ENCODE data around the gene JAKMIP2. TPM values are rescaled to one million over a fixed set of nuclear protein-coding genes. Genes with fewer than 3 reads are reported as not detected.
"Not testable (repeated sequence)": the region's sequence is repeated elsewhere in the genome, so short reads cannot be mapped to it uniquely, and the experiment has no call there.

JAKMIP2 gene
- total RNA-seq, 2 donors from 2014 or later, result 0.10 to 0.42 TPM

- no peak for DNase-seq (ENCODE audit: low spot score)
- intact Hi-C loops (cut with DNase I), result no loop called here
Measured at GRCh38 chr5:147673266-147673665, 109.3 kb downstream of the JAKMIP2 start.

DNA sequence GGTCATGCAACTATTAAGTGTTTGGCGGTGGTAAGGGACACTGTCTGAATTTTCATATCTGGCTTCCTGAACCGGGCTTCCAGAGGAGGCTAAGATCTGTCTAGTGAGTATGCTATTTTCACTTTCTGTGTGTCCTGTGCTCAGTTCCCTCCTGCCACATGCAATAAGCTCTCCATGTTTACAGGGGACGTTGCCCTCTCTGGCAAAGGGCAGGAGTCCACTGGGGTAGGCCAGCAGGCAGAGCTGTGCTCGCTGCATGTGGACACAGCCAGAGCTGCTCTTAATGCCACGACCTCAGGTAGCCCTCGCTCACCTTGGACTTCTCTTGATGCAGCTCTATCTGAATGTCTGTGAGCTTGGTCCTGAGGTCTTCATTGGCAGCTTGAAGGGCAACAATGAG, 111.2 kb downstream of the JAKMIP2 start:
- intact Hi-C loops (cut with DNase I), result no loop called here
- DNase-seq (ENCODE audit: low spot score), result peak; percentile 53

DNA sequence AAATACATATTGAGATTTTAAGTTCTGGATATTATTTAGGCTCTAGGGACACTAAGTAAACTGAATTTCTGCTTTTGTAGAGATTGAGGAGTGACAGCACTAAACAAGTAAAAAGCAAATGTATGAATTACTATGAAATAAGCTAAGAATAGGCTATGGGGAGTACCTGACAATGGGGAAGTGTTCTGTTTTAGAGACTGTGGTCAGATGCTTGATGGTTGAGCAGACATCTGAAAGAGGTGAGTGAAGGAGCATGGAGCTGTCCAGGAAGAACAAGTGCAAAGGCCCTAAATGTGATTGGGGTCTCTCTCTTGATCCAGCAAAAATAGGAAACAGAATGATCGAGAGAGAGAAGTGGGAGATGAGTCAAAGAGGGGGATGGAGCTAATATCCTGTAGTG, 111.7 kb downstream of the JAKMIP2 start:
- intact Hi-C loops (cut with DNase I), result no loop called here
- DNase-seq (ENCODE audit: low spot score), result no peak

DNA sequence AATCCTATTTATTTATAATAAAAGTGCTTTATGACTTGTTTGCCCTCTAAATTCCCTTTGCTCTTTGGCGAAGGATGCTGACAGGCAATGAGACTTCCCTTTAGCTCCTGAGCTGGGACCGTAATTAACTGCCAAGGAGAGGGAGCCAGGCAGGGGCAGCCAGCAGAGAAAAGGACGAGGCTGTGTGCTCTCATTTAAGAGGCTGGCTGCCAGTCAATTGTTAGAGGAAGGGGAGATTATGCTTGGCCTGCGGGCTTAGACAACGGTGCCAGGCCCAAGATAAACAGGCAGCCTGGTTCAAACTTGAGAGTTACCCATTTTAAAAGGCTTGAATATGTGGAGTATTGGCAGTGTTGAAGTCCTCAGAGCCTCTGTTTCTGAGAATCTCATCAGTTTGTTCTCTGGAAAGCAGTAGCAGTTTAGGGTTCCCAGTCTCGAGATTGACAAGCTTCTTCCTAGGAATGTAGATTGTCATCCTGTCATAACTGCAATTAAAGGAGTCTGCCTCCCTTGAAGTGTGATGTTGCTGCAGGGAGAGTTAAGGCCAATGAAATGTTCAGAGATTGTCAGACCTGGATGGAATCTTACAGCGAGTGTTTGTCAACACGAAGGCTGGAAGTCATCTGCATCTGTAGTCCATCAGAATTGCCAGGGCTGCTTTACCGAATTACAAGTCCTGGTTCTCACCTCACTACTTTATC, 113.2 kb downstream of the JAKMIP2 start:
- intact Hi-C loops (cut with DNase I), result no loop called here
- DNase-seq (ENCODE audit: low spot score), result no peak

- no peak for DNase-seq (ENCODE audit: low spot score)
- intact Hi-C loops (cut with DNase I), result no loop called here
Measured at GRCh38 chr5:147668385-147668784, 114.1 kb downstream of the JAKMIP2 start.

GRCh38 chr5:147667363-147667762, 115.2 kb downstream of the JAKMIP2 start:
- intact Hi-C loops (cut with DNase I), result no loop called here
- no peak for DNase-seq (ENCODE audit: low spot score)

GRCh38 chr5:147666419-147666818, 116.1 kb downstream of the JAKMIP2 start:
- intact Hi-C loops (cut with DNase I), result no loop called here
- no peak for DNase-seq (ENCODE audit: low spot score)

DNA sequence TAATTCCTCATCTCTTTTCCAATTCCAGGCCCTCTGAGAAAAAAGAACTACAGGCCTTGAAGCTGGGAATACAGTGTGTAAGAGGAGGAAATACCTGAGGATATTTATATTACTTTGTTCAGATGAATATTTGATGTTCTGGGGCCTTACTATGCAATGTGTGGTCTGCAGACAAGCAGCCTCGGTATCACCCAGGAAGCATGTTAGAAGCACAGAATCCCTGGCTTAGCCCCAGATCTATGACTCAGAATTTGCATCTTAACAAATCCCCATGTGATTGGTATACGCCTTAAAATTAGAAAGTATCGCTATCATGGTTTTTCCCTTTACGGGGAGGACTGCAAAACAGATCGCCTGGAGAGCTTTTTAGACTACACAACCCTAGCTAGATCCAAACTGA, 121.0 kb downstream of the JAKMIP2 start:
- intact Hi-C loops (cut with DNase I), result no loop called here
- DNase-seq (ENCODE audit: low spot score), result no peak

- intact Hi-C loops (cut with DNase I), result no loop called here
- peak; percentile 67 for DNase-seq (ENCODE audit: low spot score)
Measured at GRCh38 chr5:147659166-147659929, 123.2 kb downstream of the JAKMIP2 start.

GRCh38 chr5:147658293-147658932, 124.1 kb downstream of the JAKMIP2 start:
- DNase-seq (ENCODE audit: low spot score), result peak; percentile 64
- intact Hi-C loops (cut with DNase I), result no loop called here

- intact Hi-C loops (cut with DNase I), result no loop called here
- no peak for DNase-seq (ENCODE audit: low spot score)
Measured at GRCh38 chr5:147648597-147648996, 133.9 kb downstream of the JAKMIP2 start.

DNA sequence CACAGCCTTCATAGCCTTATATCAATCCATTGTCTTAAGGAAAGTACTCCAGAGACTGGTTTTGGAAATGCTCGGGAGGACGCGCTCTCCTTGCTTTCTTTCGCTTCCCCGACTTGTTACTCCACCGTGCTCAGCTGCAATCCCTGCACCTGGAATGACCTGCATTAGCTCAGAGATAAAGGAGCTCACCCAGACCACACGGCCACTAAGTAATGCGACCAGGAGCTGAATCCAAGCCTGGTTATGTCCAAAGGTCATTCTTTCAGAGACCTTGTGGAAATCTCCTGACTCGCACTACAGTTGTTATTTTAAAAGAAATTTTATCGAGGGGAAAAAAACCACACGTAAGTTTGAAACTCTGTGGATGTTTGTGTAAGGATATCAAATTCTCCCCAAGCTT, 137.3 kb downstream of the JAKMIP2 start:
- intact Hi-C loops (cut with DNase I), result no loop called here
- no peak for DNase-seq (ENCODE audit: low spot score)

DNA sequence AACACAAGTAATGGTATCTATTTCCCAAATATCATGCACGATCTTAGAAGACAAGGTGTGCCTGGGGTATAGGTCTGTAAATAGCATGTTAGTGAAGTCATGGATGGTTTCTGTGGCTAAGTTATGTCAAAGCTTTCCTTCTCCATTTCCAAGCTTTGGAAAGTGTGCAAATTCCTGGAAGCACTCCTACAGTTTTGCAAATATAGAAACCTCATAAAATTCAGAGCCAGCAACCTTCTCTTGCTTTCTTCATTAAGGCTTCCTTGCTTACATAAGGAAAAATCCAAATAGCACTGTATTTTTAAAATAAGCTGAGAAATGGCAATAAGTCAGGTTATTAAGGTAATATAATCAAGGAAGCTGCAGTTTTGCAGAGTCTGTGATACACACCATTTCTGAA, 138.1 kb downstream of the JAKMIP2 start:
- DNase-seq (ENCODE audit: low spot score), result no peak
- intact Hi-C loops (cut with DNase I), result no loop called here

- intact Hi-C loops (cut with DNase I), result no loop called here
- no peak for DNase-seq (ENCODE audit: low spot score)
Measured at GRCh38 chr5:147643142-147643541, 139.4 kb downstream of the JAKMIP2 start.

DNA sequence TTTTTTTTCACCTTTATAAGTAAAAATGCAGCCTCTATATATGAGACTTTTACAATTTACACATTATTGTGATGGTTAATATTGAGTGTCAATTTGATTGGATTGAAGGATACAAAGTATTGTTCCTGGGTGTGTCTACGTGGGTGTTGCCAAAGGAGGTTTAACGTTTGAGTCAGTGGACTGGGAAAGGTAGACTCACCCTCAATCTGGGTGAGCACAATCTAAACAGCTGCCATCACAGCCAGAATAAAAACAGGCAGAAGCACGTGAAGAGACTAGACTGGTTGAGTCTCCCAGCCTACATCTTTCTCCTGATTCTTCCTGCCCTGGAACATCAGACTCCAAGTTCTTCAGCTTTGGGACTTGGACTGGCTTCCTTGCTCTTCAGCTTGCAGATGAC, 139.9 kb downstream of the JAKMIP2 start:
- no peak for DNase-seq (ENCODE audit: low spot score)
- intact Hi-C loops (cut with DNase I), result no loop called here

- DNase-seq (ENCODE audit: low spot score), result no peak
- intact Hi-C loops (cut with DNase I), result no loop called here
Measured at GRCh38 chr5:147639321-147639720, 143.2 kb downstream of the JAKMIP2 start.

DNA sequence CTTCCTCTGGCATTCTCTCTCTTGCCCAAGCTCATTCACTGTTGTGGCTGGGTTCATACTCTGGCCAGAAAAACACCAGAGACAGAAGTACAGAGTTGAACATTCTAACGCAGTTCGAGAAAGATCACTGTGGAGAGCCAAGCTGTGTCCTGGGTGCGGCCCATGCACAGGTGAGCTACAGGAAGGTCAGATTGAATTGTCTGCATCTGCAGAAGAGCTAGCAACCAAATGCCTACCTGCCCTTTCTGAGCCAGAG, 145.9 kb downstream of the JAKMIP2 start:
- no peak for DNase-seq (ENCODE audit: low spot score)
- intact Hi-C loops (cut with DNase I), result no loop called here

DNA sequence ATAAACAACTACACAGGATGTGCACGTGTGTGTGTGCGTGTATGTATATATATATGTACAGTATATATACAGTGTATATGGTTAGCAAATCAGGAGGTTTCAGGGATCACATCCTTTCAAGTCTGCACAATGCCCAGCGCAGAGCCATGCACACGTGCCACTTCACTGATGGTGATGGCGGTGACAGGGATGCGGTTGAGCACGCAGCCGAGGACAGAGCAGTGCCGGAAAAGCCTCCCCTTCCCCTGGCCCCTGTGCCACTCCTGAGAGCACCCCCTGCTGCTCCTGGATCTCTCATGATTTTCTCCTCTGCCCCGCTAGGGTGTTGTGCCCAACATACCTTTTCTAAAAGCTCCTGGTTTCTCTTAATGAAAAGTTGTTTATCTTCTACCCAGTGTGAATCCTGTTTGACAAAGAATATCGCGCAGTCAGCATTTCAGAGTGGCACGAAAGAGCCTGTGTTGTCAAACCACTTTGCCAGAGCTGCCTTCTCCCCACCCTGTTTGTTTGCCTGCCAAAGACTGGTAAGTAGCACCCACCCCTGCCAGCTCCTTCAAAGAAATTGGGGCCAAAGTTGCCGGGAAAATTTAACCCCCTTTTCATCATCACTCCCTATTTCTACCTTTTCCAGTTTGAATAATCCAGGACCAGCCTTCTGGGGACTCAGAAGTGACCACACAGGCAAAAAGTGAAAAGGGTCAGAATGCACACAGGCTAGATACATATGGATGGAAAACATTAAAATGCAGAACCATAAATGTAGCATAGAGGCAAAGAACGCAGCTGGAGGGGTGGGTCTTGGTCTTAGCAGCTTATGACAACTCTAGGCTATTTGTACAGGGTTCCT, 146.4 kb downstream of the JAKMIP2 start:
- DNase-seq (ENCODE audit: low spot score), result no peak
- intact Hi-C loops (cut with DNase I), result loop anchor here in 1 of 2 donors (2.0 kb wide), 1 partner anchor 57 kb away; no protein-coding TSS in a partner anchor

DNA sequence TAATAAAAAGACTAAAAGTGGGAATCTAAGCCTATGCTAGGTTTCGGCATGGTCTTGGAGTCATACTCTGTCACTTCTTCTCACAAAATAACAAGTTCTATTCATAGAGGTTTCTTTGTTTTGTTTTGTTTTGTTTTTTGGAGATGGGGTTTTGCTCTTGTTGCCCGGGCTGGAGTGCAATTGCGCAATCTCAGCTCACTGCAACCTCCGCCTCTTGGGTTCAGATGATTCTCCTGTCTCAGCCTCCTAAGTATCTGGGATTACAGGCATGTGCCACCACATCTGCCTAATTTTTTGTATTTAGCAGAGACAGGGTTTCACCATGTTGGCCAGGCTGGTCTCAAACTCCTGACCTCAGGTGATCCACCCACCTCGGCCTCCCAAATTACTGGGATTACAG, 147.1 kb downstream of the JAKMIP2 start:
- intact Hi-C loops (cut with DNase I), result loop anchor here in 1 of 2 donors (2.0 kb wide), 1 partner anchor 57 kb away; no protein-coding TSS in a partner anchor
- not testable (repeated sequence) for DNase-seq (ENCODE audit: low spot score)

- intact Hi-C loops (cut with DNase I), result no loop called here
- no peak for DNase-seq (ENCODE audit: low spot score)
Measured at GRCh38 chr5:147633173-147633572, 149.4 kb downstream of the JAKMIP2 start.

Measured in posterior vena cava (tissue), 2 donors.